K562 (cell line): ENCODE data around the gene DACT1. TPM values are rescaled to one million over a fixed set of nuclear protein-coding genes. Genes with fewer than 3 reads are reported as not detected.

Experiments
- ATAC-seq: fragments of 200-7000 bp; cut with Tn5 transposase; 3 replicates; pipeline ENCODE4 v1.9.1; 2020; ENCODE audit warnings: moderate library complexity
- BruUV-seq: library from RNA; stranded (reverse); fragments of 400-500 nt; replicated peaks from 2 replicates; lab custom pipeline; 2021; lab: Mats Ljungman, UMichigan
- CTCF ChIA-PET: fragments of 300-600 bp; formaldehyde crosslinking; extraction: SDS; loops from one replicate; lab custom pipeline; 2021; ENCODE audit warnings: low intra/inter-chr PET ratio; lab: Yijun Ruan, JAX
- POLR2A ChIA-PET: fragments of 300-600, 350-650 bp; sonication (Branson Sonifier 250); formaldehyde crosslinking; extraction: SDS; loops from one replicate; lab custom pipeline; 2021; ENCODE audit warnings: antibody characterized with exemption, inconsistent platforms; lab: Yijun Ruan, JAX
- DNase-seq, 4 experiments: peaks; one replicate each; pipeline versions ENCODE4 v3.0.0 to v3.0.0-alpha.2; 2011 to 2018; ENCODE audit warnings: low spot score in 3 of 4, mixed read lengths in 3 of 4; ENCODE audit errors: extremely low read depth in 1 of 4
- FAIRE-seq: peaks from 2 replicates; lab custom pipeline; 2011; peaks lifted over from hg19 to GRCh38; lab: Jason Lieb, UNC
- H2AFZ ChIP-seq: 2 replicates; pipeline ENCODE4 v1.6.0; 2011; ENCODE audit warnings: low read depth, low read length, control low read depth, inconsistent platforms
- H3K27ac ChIP-seq: fragments of 200-600 bp; 3 replicates; pipeline ENCODE4 v1.8.0; 2011; ENCODE audit warnings: low read depth, mild to moderate bottlenecking, control low read depth, inconsistent platforms, low read length, moderate library complexity, mixed read lengths; ENCODE audit errors: extremely low read depth
- H3K27me3 ChIP-seq, 2 experiments: fragments of 300-600 bp in 1 of 2; 2 replicates in 1 of 2; 3 replicates in 1 of 2; pipeline versions ENCODE4 v1.6.0 to v1.8.0; 2011; ENCODE audit warnings: inconsistent platforms in 2 of 2, low read length in 2 of 2, mild to moderate bottlenecking in 1 of 2, mixed read lengths in 1 of 2, moderate library complexity in 1 of 2; ENCODE audit not compliant: control insufficient read depth in 2 of 2, insufficient read depth in 2 of 2
- H3K36me3 ChIP-seq: fragments of 300-600 bp; 3 replicates; pipeline ENCODE4 v1.8.0; 2011; ENCODE audit warnings: mild to moderate bottlenecking, low read length, inconsistent platforms; ENCODE audit not compliant: control insufficient read depth, insufficient read depth
- H3K4me1 ChIP-seq, 2 experiments: fragments of 200-600 bp in 1 of 2; replicated peaks in 1 of 2; 2 replicates in 1 of 2; 3 replicates in 1 of 2; pipeline versions ENCODE4 v1.5.1 to v1.8.0; 2011; ENCODE audit warnings: inconsistent platforms in 2 of 2, low read length in 2 of 2, mild to moderate bottlenecking in 1 of 2, mixed read lengths in 1 of 2, moderate library complexity in 1 of 2; ENCODE audit not compliant: control insufficient read depth in 2 of 2, insufficient read depth in 2 of 2
- H3K4me2 ChIP-seq: 2 replicates; pipeline ENCODE4 v1.6.1; 2011; ENCODE audit warnings: low read length, control low read depth, inconsistent platforms, mixed read lengths; ENCODE audit not compliant: insufficient read depth
- H3K4me3 ChIP-seq: fragments of 200-600 bp; sonication (generic), shearing (Covaris generic); 2 replicates; pipeline ENCODE4 v1.5.1; 2016; ENCODE audit warnings: control low read depth, inconsistent platforms
- H3K79me2 ChIP-seq: fragments of 200-600 bp; 3 replicates; pipeline ENCODE4 v1.8.0; 2011; ENCODE audit warnings: low read length, inconsistent platforms; ENCODE audit not compliant: control insufficient read depth, insufficient read depth
- H3K9ac ChIP-seq, 2 experiments: 2 replicates each; pipeline versions ENCODE4 v1.6.0 to v1.6.1; 2011; ENCODE audit warnings: low read depth in 2 of 2, low read length in 2 of 2, control low read depth in 1 of 2, inconsistent platforms in 1 of 2, mild to moderate bottlenecking in 1 of 2, mixed read lengths in 1 of 2; ENCODE audit not compliant: insufficient read depth in 1 of 2
- H3K9me1 ChIP-seq: one replicate; pipeline ENCODE4 v1.6.0; 2011; ENCODE audit warnings: inconsistent platforms, mild to moderate bottlenecking, low read length, moderate library complexity; ENCODE audit not compliant: control insufficient read depth, insufficient read depth
- H3K9me3 ChIP-seq: replicated peaks from 2 replicates; pipeline ENCODE4 v1.5.1; 2011; ENCODE audit warnings: low read depth, low read length, inconsistent platforms; ENCODE audit not compliant: control insufficient read depth, insufficient read depth
- H4K20me1 ChIP-seq: replicated peaks from 2 replicates; pipeline ENCODE4 v1.6.1; 2011; ENCODE audit warnings: low read length, inconsistent platforms, mixed read lengths; ENCODE audit not compliant: control insufficient read depth, insufficient read depth
- ARID1B ChIP-seq: fragments of 450-650 bp; IDR thresholded peaks from 2 replicates; pipeline ENCODE4 v1.6.1; 2016; ENCODE audit warnings: antibody characterized with exemption, mild to moderate bottlenecking, inconsistent platforms
- BRD9 ChIP-seq: fragments of 450-650 bp; IDR thresholded peaks from 2 replicates; pipeline ENCODE4 v1.6.1; 2018; ENCODE audit warnings: low read depth; ENCODE audit not compliant: partially characterized antibody
- HDGF ChIP-seq: fragments of 450-650 bp; IDR thresholded peaks from 2 replicates; pipeline ENCODE4 v1.6.1; 2016
- LARP7 ChIP-seq: fragments of 450-650 bp; IDR thresholded peaks from 2 replicates; pipeline ENCODE4 v1.6.1; 2016
- PRPF4 ChIP-seq: fragments of 200-400 bp; formaldehyde crosslinking; IDR thresholded peaks from one replicate; pipeline ENCODE4 v1.6.1; 2017; ENCODE audit warnings: low read length, low read depth, mild to moderate bottlenecking; ENCODE audit not compliant: insufficient read depth, poor library complexity, severe bottlenecking
- SAFB2 ChIP-seq: fragments of 200-400 bp; formaldehyde crosslinking; IDR thresholded peaks from 2 replicates; pipeline ENCODE4 v1.6.1; 2018; ENCODE audit warnings: borderline replicate concordance, low read length, low read depth, moderate library complexity; ENCODE audit not compliant: severe bottlenecking
- ZBTB8A ChIP-seq: fragments of 450-650 bp; IDR thresholded peaks from 2 replicates; pipeline ENCODE4 v1.6.1; 2018; ENCODE audit warnings: mild to moderate bottlenecking, moderate library complexity; ENCODE audit not compliant: partially characterized antibody
- ZNF239 ChIP-seq: fragments of 250-450 bp; sonication (Bioruptor Pico); IDR thresholded peaks from 2 replicates; pipeline ENCODE4 v1.4.0; 2020; ENCODE audit warnings: mild to moderate bottlenecking
- WGBS: fragments of 100-300 bp; shearing (Covaris generic); methylation state at CpG from one replicate; pipeline ENCODE4 v1.1.6; 2016; ENCODE audit warnings: low coverage, mixed read lengths; ENCODE audit not compliant: insufficient coverage; ENCODE audit errors: missing lambda C conversion rate; 5-methylcytosine and 5-hydroxymethylcytosine counted together
- in situ Hi-C: fragments of 300-500 bp; cut with MboI; formaldehyde crosslinking; loops from 4 replicates; pipeline ENCODE4 v1.15.0; 2018; ENCODE audit warnings: inconsistent platforms, mixed read lengths
- intact Hi-C: fragments of 100-400 bp; cut with micrococcal nuclease; formaldehyde crosslinking; loops from 2 replicates; pipeline ENCODE4 v1.14.2; 2022
- polyA plus RNA-seq, 8 experiments: library from polyadenylated mRNA; depleted of rRNA in 4 of 8; stranded (reverse) in 5 of 8; unstranded in 3 of 8; fragments of >200 nt; fragmentation: Nextera tagmentation in 2 of 8; fragmentation: Illumina TruSeq in 1 of 8; extraction: Ambion mirVana in 2 of 8; extraction: Trizol in 1 of 8; gene quantifications; 2 replicates each; pipeline versions ENCODE4 v1.2.1 to v1.2.3, GENCODE V29; 2011 to 2014; ENCODE audit warnings: inconsistent platforms in 1 of 8, missing spikeins in 1 of 8
- total RNA-seq, 7 experiments: library from RNA; depleted of rRNA in 6 of 7; stranded (reverse); fragments of >200 nt in 6 of 7; fragmentation: Illumina TruSeq in 2 of 7; extraction: Trizol in 2 of 7; gene quantifications; 2 replicates each; pipeline versions ENCODE4 v1.2.1 to v1.2.3, GENCODE V29; 2011 to 2021; ENCODE audit warnings: low replicate concordance in 1 of 7

Gene DACT1
- total and polyA plus RNA-seq, 9 of the 15 experiments (the other 6 are each of a cell fraction or from before 2014, with no cell fraction given): 0.07 to 0.30 (median 0.13) TPM

DNA sequence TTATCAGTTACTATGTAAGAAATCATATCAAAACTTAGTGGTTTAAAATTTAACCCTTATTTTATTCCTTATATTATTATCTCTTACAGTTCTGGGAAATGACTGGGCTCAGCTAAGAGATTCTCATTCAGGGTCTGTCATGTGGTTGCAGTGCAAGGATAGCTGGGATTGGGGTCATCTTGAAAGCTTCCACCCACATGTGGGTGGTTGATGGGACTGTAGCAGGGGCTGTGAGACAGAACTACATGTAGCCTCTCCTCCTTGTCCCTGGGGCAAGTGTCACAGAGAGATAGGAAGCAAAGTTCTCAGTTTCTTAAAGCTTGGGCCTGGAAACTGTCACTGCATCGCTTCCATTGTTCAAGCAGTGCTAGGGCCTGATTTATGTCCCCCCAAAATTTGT lies 57.8 kb downstream of the DACT1 start (continued):
- no peak for TF ChIP-seq LARP7
- no peak for TF ChIP-seq ZBTB8A
- TF ChIP-seq BRD9: no peak
- no peak for TF ChIP-seq ZNF239

DNA sequence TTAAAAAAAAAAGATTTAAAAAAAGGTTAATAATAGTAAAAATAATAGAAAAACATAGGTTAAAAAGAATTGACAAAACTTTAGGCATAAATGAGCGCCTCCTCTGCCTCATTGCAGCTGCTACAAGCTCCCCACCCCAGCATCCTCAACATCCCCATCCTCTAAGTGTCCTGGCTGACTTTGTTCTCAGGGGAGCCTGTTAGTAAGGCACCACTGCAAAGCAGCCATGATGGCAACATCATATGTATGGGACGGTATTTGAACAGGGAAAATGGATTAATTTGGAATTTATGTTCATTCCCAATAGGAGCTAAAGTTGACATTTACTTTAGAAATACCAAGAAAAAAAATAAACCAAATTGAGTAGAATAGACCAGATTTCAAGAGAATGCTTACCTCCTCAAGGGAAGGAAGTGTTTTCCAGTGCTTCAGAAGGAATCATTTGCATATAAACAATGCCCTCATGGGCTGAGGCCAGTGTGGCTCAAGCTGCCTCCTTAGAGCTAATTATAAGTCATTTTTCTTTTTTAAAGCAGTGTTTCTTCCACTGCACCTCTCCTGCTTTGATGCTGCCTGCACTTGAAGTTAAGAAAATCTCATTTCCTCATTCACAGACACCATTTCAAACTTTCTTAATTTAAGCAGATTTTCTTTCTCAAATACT lies 59.6 kb downstream of the DACT1 start:
- ATAC-seq: no peak
- Histone ChIP-seq H3K9ac (no peak overlapping the region), H3K79me2 (no peaks in the 10 kb centered on the region), H3K27me3 (no peaks in the 10 kb centered on the region), H3K36me3 (no peaks in the 10 kb centered on the region), H4K20me1 (no peaks in the 10 kb centered on the region), H3K4me2 (no peak overlapping the region)
- POLR2A ChIA-PET: no interaction called here
- no TSS peak for BruUV-seq
- TF ChIP-seq ARID1B: no peak
- TF ChIP-seq HDGF: no peak
- TF ChIP-seq SAFB2: no peak
- TF ChIP-seq PRPF4: no peak
- TF ChIP-seq, all 486 proteins: peak for 0
- intact Hi-C loops: no loop called here
- CTCF ChIA-PET: no interaction called here
- Histone ChIP-seq H3K27ac (no peak overlapping the region), H3K9me3 (no peaks in the 10 kb centered on the region), H3K9me1 (no peaks in the 10 kb centered on the region), H3K4me3 (no peak overlapping the region), H3K4me1 (no peaks in the 10 kb centered on the region), H2AFZ (no peak overlapping the region)
- WGBS: 0% methylated on average over 2 of the region's 2 CpGs
- FAIRE-seq (no peak), DNase-seq (no peak)
- in situ Hi-C loops: no loop called here

Other genes with a start within 250 kb of the DACT1 start
- not detected in 2 replicates for gene TOMM20L, start 242.0 kb upstream of the DACT1 start, total RNA-seq (2014; rRNA removed)
- not detected in 2 replicates for gene TOMM20L, start 242.0 kb upstream of the DACT1 start, total RNA-seq (2014; rRNA removed; fragmentation: Illumina TruSeq; extraction: Trizol)
- not detected in 2 replicates for gene TOMM20L, start 242.0 kb upstream of the DACT1 start, total RNA-seq (2015; rRNA removed; fragmentation: Illumina TruSeq; extraction: Trizol)
- gene TOMM20L, start 242.0 kb upstream of the DACT1 start, total RNA-seq (2021): not detected in 2 replicates
- not detected in 2 replicates for gene TOMM20L, start 242.0 kb upstream of the DACT1 start, polyA plus RNA-seq (2011; rRNA removed)
- not detected in 2 replicates for gene TOMM20L, start 242.0 kb upstream of the DACT1 start, polyA plus RNA-seq (2014; fragmentation: Illumina TruSeq; extraction: Trizol)
- not detected for gene TOMM20L, start 242.0 kb upstream of the DACT1 start, polyA plus RNA-seq (2014; fragmentation: Nextera tagmentation; extraction: Ambion mirVana)
- not detected in 2 replicates for gene TOMM20L, start 242.0 kb upstream of the DACT1 start, polyA plus RNA-seq (2014; rRNA removed)
- gene TIMM9, start 210.4 kb upstream of the DACT1 start, total RNA-seq (2014; rRNA removed): 42.9 and 48.2 TPM in 2 replicates
- gene TIMM9, start 210.4 kb upstream of the DACT1 start, total RNA-seq (2014; rRNA removed; fragmentation: Illumina TruSeq; extraction: Trizol): 50.9 and 59.9 TPM in 2 replicates
- 59.7 and 62.9 TPM in 2 replicates for gene TIMM9, start 210.4 kb upstream of the DACT1 start, total RNA-seq (2015; rRNA removed; fragmentation: Illumina TruSeq; extraction: Trizol)
- 53.2 and 61.2 TPM in 2 replicates for gene TIMM9, start 210.4 kb upstream of the DACT1 start, total RNA-seq (2021)
- gene TIMM9, start 210.4 kb upstream of the DACT1 start, polyA plus RNA-seq (2011; rRNA removed): 24.7 and 28.0 TPM in 2 replicates
- gene TIMM9, start 210.4 kb upstream of the DACT1 start, polyA plus RNA-seq (2014; fragmentation: Illumina TruSeq; extraction: Trizol): 76.8 and 101 TPM in 2 replicates
- 10 to 100 TPM; 84.3 to 89.4 TPM for gene TIMM9, start 210.4 kb upstream of the DACT1 start, polyA plus RNA-seq (2014; fragmentation: Nextera tagmentation; extraction: Ambion mirVana)
- gene TIMM9, start 210.4 kb upstream of the DACT1 start, polyA plus RNA-seq (2014; rRNA removed): 54.3 and 63.0 TPM in 2 replicates
- 13.9 and 15.0 TPM in 2 replicates for gene KIAA0586, start 210.2 kb upstream of the DACT1 start, total RNA-seq (2014; rRNA removed)
- 30.9 and 37.5 TPM in 2 replicates for gene KIAA0586, start 210.2 kb upstream of the DACT1 start, total RNA-seq (2014; rRNA removed; fragmentation: Illumina TruSeq; extraction: Trizol)
- gene KIAA0586, start 210.2 kb upstream of the DACT1 start, total RNA-seq (2015; rRNA removed; fragmentation: Illumina TruSeq; extraction: Trizol): 24.2 and 27.9 TPM in 2 replicates
- gene KIAA0586, start 210.2 kb upstream of the DACT1 start, total RNA-seq (2021): 21.2 and 24.4 TPM in 2 replicates
- 27.9 and 28.7 TPM in 2 replicates for gene KIAA0586, start 210.2 kb upstream of the DACT1 start, polyA plus RNA-seq (2011; rRNA removed)
- 21.3 and 22.6 TPM in 2 replicates for gene KIAA0586, start 210.2 kb upstream of the DACT1 start, polyA plus RNA-seq (2014; fragmentation: Illumina TruSeq; extraction: Trizol)
- 10 to 100 TPM; 11.2 to 14.7 TPM for gene KIAA0586, start 210.2 kb upstream of the DACT1 start, polyA plus RNA-seq (2014; fragmentation: Nextera tagmentation; extraction: Ambion mirVana)
- 10.0 and 11.4 TPM in 2 replicates for gene KIAA0586, start 210.2 kb upstream of the DACT1 start, polyA plus RNA-seq (2014; rRNA removed)